Stimulated activated CD4-positive, alpha-beta T cell treated with anti-CD3 and anti-CD28 coated beads, Interleukin-1b, Interleukin-23, amount 100 ng/mL, for 24 hours (primary cell): ENCODE measurements around the gene MTTP.

Experiments
- DNase-seq, 4 experiments: peaks; one replicate each; pipeline ENCODE4 v3.0.0-alpha.2; 2020; ENCODE audit warnings: low read depth in 4 of 4, low spot score in 1 of 4

Gene MTTP

DNA sequence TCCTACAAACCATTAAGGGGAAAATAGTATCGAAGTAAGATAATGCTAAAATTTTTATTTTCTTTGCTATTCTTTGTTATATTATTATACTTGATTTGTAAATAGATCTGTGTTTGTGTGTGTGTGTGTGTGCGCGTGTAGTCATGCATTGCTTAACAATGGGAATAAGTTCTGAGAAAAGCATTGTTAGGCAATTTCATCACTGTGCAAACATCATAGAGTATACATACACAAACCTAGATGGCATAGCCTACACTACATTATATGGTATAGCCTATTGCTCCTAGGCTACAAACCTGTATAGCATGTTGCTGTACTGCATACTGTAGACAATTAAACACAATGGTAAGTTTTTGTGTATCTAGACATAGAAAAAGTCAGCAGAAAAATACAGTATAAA, 17.1 kb downstream of the MTTP start:
- no peak for DNase-seq

DNA sequence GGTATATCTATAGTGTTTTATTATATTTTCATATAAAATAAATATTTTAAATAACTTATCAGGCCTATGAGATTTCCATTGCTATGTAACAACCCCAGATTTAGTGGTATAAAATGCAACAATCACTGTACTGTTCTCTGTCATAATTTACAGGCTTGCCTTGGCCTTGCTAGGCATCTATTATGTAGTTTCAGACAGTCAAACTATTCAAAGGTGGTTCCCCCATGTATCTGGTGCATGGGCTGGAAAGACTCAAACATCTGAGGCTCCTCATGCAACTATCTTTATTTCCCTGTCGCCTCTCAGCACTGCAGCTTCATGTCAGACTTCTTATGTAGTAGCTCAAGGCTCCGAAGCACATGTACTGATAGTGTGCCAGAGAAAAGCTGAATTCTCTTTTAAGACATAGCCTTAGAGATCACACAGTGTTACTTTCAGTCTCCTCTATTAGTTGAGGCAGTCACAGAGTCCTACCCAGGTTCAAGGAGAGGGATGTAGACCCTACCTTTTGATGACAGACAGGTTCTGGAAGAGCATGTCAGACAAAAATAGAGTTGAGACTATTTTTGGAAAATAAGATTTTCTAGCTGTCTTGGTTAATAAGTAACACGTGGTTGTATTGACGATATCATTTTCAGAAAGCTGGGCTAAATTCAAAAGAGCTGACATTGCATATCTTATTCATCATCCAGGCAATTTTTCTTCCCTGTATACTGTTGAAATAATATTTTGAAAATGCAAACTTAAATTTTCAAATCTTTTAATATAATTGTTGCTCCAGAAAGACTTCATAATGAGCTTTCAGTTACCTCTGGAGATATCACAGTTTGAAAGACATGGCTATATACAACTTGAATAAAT, 19.4 kb downstream of the MTTP start:
- no peak for DNase-seq

DNA sequence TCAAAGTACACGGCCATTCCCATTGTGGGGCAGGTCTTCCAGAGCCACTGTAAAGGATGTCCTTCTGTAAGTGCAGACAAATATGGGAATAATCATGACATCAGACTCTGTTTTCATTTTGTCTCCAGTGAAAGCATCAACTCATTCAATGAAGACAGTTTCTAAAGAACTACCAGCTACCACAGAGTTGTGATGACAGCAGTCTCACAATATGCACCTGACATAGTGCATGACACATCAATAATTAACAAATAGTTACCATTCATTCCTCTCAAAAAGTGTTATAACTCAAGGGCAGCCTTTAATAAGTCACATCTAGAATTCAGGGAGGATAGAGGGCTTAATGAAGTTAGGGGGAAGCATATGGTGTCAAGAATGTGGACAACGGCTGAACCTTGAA, 20.2 kb downstream of the MTTP start:
- no peak for DNase-seq

DNA sequence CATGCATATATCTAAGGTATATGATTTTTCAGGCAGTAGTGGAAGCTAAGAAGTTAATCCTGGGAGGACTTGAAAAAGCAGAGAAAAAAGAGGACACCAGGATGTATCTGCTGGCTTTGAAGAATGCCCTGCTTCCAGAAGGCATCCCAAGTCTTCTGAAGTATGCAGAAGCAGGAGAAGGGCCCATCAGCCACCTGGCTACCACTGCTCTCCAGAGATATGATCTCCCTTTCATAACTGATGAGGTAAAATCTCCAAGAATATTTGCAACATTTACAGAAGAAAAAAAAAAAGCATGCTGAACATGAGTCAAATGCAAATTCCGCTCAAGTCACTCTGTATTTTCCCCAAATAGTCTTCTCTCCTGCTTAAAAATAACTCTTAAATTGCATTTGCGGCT, 32.1 kb downstream of the MTTP start:
- DNase-seq: no peak

DNA sequence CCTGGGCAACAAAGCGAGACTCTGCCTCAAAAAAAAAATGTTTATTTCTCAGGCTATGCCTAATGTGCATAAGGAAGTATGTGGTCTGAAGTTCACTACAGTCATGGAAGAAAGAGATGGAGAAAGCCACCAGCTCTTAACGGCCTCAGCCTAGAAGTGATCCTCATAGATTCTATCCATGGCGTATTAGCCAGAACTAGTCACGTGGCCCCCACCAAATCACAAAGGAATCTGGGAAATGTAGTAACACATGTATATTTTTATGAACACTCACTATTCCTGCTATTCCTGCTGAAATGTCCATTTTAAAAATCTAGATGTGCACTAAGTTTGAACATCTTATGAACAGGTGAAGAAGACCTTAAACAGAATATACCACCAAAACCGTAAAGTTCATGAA, 33.8 kb downstream of the MTTP start:
- DNase-seq: no peak

DNA sequence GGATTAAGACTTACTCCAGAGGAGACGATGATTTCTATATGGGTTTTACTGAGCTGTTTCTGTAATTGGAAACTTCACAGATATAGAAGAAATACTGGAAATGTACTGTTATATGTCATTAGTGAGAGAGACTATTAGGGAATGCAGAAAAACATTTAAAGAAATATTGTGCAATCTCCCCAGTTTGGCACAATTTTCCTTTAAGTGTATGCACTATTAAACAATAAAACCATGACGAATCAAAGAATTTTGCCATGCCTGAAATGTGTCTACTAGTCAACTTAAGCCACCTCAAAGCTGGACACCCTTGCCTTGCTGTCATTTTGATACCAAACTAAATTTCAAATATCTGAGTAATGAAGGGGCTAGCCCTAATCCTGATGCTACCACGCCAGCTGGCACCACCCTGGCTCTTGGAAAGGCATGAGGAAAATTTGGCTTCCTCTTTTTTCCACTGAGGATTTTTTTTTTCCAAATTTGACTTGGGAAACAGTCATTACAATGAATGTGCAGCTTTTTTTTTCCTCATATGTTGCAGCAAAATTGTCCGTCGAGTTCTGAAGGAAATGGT, 36.1 kb downstream of the MTTP start:
- DNase-seq: no peak

DNA sequence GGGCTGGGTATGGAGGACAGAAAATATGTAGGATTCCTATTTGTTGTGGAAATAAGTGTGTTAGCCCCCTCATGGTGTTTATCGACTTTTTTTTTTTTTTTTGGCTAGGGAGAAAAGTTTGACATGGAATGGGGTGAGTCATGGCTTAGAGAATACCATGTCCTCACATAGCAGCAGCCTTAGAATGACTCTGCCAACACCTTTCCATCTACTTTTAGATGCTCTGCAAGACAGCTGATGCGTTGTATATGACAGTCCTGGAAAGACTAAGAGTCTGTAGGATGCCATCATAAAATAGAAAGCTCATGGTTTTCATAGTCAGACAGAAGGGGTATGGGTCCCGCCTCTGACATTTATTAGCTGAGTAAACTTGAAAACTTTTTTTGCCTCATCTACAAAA, 37.7 kb downstream of the MTTP start:
- DNase-seq: no peak

DNA sequence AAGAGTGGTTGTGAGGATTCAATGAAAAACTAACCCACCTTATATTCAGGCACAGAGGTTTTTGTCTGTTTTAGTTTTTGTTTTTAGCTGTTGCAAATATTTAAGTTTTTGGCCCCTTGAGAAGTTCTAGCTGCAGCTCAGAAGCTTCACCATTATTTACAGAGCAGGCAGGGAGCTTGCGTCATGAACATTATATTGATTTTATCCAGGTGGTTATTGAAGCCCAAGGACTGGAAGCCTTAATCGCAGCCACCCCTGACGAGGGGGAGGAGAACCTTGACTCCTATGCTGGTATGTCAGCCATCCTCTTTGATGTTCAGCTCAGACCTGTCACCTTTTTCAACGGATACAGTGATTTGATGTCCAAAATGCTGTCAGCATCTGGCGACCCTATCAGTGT, 38.1 kb downstream of the MTTP start:
- DNase-seq: no peak

DNA sequence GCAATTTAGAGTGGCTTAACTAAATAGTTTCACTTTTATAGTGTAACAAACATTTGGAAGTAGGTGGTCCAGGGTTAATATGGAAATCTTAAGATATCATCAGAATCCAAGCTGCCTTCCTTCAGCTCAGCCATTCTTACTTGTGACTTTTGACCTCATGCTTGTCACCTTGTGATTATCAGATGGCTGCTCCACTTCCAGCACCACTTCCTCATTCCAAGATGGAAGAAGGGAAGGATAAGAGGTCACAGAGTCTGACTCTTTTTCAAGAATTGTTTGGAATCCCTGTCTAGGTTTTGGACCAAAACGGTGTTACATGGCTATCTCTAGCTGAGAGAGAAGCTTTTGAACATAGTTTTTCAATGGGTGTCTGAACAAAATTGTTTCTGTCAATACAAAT, 39.9 kb downstream of the MTTP start:
- no peak for DNase-seq

DNA sequence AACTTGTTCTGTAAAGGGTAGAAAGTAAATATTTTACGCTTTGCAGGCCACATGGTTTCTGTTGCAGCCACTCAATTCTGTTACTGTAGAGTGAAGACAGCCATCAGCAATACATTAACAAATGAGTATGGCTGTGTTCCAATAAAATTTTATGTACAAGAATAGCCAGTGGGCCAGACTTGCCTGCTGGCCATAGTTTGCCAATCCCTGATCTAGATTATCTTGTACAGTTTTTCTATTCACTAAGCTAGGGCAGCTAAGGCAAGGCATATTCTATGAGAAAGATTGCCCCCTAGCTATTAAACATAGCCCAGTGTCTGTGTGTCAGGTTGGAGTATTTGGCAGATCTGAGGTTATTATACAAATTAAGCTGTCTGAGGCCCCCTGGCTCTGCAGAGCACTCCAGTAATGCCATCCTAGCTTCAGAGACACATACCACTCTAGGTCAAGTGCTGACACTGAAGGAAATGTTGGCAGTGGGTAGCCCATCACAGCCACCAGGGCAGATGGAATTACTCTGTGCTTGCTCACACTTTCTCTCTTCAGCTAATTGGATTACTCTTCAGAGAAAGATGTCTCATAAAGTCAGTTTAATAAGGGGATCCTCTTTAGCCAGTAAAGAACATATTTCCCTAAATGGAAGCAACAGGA, 40.7 kb downstream of the MTTP start:
- DNase-seq: no peak

DNA sequence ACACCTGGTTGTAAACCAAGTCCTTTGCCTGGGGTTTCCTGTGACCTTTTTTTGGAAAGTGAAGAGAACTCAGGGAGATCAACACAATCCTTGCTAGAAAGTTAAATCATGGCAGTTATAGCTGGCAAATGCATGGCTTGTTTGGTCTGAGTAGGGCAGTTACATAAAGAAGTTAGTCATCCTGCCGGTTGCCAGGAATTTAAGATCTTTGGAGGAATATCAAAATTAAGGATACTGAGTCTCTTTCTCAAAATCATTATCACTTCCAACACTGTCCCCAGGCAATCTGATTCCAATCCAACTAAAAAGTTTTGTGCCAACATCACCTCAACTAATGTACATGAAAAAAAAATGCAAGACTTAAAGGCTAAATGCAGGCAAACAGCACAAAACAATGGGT, 42.8 kb downstream of the MTTP start:
- DNase-seq: no peak

DNA sequence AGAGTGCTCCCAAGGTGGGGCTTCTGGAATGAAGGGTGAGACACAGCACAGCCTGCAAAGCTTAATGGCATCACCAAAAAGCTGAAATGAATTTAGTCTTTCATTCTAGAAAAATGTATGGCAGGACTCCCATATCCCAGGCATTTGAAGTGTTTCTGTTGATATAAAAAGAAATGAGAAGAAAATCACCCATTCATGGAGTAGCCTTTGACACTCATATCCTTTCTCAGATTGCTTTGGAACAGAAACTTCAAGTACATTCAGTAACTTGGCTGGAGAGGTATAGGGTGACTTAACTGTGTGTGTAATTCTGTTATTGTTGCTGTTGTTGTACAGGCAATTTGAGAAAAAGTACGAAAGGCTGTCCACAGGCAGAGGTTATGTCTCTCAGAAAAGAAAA, 47.7 kb downstream of the MTTP start:
- DNase-seq: no peak

DNA sequence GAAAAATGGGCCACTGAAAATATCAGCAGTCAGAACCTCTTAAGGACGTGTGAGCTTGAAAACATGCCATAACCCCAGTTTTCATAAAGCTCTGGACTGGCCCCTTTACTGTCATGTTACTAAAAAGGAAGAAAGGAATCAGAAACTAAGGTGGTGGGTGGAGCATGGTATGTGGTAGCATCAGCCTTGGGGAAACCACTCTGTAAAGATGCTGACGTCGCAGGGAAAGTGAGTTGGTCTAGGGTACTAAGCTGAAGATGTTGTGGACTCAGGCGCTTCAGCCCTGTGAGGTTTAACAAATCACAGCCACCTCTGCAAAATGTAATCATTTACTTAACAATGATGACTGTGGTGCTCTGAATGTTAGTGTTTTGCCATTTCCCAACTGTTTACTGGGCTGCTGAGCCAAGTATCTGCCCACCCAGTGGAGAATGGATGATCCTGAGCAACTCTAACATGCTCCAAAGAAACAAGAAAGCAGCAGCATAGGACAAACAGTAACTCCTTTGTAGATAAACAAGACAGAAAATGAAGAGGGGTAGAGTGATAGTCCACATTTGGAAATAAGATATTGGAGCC, 49.6 kb downstream of the MTTP start:
- DNase-seq: no peak

DNA sequence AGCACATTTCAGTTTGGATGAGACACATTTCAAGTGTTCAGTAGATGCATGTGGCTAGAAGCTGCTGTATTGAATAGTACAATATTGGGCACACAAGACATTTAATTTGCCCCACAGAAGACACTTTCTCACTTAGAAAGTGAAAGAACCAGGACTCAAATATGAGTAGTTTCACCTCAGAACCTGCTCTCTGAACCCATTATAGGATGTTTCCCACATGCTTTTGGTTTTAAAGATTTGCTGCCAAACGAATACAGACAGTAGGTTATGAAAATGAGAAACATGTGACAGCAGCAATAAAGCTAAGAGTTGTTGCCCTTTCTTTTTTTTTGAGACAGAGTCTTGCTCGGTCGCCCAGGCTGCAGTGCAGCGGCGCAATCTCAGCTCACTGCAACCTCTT, 50.7 kb downstream of the MTTP start:
- DNase-seq: no peak

DNA sequence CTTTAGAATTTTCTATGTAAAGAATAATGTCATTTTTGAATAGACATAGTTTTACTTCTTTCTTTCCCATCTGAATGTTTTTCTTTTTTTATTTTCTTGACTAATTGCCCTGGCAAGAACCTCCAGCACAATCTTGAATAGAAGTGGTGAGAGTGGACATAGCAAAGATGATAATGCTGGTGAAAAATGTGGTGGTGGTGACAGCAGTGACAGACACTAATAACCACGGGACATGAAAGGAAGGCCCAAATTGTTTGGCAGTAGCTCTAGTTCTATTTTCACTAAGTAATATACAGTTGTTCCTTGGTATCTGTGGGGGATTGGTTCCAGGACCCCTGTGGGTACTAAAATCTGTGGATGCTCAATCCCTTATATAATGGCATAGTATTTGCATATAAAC, 53.4 kb downstream of the MTTP start:
- no peak for DNase-seq

DNA sequence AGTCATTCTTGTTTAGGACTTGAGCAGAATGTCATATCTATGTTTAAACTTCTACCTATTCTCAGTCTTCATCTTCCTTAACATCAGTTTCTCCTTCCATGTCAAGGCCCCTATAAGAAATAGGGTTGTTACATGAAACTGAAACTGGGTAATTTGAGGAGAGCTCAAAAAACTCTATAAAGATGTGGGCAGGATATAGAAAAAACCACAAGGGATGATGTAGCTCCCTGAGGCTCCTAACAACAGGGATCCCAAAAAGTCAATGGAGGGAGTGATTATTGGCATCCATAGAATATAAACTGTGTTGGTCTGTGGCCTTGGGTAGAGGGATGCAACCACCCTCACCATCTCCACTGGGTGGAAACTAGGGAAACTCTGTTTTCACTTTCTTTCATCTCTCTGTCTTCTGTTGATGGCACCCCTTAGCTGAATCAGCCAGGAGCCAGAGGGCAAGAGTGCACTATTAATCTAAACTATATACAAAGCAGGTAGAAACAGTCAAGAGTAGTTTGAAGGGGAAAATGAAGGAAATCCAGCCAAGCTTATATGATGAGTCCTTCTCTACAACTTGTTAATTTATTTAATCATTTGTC, 55.4 kb downstream of the MTTP start:
- no peak for DNase-seq

DNA sequence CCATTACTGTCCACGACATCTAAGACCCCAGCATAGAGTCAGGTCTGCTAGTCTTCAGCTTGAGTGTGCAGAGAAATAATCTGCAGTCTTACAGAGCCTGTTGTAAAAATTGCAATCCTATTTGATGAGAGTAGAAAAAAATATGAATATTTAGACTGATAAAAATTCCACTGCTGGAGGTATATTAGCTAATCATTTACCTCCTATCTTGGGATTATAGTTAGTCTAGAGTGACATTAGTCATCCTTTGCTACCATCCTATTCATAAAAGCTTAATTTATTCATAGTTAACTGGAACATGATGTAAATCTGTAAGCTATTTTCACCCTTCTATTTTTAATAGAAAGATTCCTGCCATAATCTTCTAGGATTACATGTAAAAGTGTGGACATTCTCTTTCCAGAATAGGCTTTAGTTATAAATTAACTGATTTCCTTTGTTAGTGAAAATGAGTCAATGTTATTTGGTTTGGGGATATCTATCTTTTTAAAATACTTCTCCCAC, 56.3 kb downstream of the MTTP start:
- no peak for DNase-seq

DNA sequence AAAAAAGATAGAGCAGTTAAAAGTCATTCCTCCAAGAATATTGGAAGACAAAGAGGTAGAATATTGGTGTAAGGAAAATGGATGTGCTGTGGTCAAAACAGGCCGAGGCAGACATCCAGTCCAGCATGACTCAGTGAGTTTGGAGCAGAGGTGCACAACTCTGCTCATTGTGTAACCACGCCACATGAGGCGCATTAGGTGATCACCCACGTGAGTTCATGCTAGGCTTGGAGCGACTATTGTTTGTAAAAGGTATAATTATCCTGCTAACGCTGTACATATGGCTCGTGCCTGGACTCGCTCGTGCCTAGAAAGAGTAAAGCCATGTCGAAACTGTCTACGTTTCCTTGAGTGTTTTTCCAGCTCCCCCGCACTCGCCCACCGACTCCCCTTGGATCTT, 59.1 kb downstream of the MTTP start:
- no peak for DNase-seq

DNA sequence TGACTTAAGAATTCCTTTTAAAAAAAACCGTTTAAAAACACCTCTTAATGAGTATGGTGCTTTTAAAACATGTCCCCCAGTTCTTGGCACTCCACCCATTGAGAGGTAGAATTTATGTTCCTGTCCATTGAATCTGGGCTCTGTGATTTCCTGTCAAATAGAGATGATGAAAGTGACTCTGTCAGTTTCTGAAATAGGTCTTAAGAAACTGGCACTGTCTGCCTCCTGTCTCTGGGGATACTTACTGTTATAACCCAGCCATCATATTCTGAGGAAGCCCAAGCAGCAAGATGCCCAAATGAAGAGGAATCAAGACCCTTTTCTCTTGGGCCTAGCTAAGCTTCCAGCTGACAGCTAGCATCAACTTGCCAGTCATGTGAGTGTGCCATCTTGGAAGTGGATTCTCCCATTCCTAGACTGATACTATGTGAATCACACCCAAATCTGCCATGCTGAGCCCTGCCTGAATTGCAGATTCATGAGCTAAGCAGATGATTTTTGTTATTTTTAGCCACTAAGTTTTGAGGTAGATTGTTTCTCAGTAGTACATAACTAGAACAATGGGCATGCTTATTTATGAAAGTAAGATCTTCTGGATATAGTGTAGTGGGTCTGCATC, 60.2 kb downstream of the MTTP start:
- no peak for DNase-seq

DNA sequence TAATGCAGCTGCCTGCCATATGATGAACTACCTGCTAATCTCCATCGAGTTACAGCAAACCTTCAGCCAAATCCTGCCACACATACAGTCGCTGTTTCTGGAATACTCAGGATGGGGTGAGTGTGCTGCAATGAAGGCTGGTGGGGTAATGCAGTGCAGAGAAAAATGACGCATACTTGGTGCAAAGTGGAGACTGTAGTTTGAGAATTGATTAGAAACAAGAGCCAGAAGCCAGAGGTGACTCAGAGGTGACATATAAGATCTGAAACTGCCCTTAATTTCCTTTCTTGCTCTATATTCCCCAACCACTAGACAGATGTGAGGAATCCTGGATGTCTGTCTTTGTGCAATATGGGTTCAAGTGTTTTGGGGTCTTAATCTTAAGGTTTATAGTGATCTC, 61.0 kb downstream of the MTTP start:
- DNase-seq: no peak

DNA sequence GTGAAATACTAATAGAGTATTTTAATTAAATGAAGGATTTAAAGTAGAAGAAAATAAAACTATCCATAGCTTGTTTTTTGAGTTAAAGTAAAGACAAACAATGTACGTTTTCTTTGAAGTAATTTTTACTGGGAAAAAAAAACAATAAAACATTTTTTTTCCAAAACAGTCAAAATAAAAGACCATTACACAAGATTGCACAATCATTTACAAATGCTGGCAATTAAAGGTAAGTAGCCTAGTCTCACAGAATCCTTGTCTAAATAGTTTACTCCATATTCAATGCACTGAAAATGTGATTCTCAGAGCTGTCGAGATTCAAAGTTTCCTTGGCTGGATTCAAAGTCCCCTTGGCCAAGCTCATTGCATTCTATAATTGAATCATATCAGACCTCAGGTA, 61.8 kb downstream of the MTTP start:
- no peak for DNase-seq
